Purkinje cell (primary cell): ENCODE measurements around the gene CD9. TPM values are rescaled to one million over a fixed set of nuclear protein-coding genes. Genes with fewer than 3 reads are reported as not detected.

ENCODE experiments used
- polyA plus RNA-seq: library from polyadenylated mRNA; unstranded; fragments of >200 nt; fragmentation: Nextera tagmentation; gene quantifications from 2 replicates; pipeline ENCODE4 v1.2.1, GENCODE V29; 2014

CD9 gene, protein sequence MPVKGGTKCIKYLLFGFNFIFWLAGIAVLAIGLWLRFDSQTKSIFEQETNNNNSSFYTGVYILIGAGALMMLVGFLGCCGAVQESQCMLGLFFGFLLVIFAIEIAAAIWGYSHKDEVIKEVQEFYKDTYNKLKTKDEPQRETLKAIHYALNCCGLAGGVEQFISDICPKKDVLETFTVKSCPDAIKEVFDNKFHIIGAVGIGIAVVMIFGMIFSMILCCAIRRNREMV
- 15.1 and 21.2 TPM in 2 replicates for polyA plus RNA-seq

DNA sequence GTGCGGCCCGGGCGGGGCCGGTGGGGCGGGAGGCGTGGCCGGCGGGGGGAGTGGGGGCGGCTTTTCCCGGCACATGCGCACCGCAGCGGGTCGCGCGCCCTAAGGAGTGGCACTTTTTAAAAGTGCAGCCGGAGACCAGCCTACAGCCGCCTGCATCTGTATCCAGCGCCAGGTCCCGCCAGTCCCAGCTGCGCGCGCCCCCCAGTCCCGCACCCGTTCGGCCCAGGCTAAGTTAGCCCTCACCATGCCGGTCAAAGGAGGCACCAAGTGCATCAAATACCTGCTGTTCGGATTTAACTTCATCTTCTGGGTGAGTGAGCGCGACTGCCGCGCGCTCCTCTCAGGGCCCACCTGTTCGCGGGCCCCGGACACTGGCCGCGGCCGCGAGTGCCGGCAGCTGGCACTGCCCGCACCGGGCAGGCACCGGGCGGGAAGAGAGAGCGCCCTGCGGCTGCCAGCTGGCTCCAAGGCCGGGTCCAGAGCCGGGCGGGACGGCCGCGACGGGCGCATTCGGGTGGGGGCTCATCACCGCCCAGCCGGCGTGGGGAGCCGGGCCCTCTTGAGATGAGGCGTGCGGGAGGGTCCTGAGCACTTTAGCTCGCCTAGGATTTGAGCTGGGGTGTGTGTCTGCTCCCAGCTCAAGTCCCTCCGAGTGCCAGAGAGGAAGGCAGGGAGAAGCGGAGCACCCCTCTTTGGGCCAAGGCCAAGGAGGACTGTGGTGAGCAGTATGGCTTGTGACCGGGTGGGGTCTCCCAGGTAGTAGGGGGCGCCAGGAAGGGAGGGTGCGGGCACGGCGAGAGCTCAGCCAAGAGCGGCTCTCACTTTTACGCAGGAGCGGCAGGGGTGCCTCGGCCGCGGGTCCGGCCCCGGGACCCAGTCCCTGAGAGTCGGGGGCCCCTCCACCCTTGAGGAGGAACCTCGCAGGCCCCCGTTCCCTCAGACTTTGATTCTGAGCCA, at the start of gene CD9:
TSS of gene CD9 (plus strand) at position 145 of the 957 bp plus-strand sequence. CDS start at position 245, 100 bp downstream.

Other genes starting within 250 kb of the CD9 start
- gene VWF, start 75.7 kb upstream of the CD9 start, polyA plus RNA-seq = 1.8 and 2.9 TPM in 2 replicates
- gene PLEKHG6, start 110.3 kb downstream of the CD9 start, polyA plus RNA-seq = not detected in 2 replicates
- 1.3 and 2.3 TPM in 2 replicates for gene TNFRSF1A, start 141.7 kb downstream of the CD9 start, polyA plus RNA-seq
- not detected in 2 replicates for gene SCNN1A, start 175.2 kb downstream of the CD9 start, polyA plus RNA-seq
- 1.6 and 1.9 TPM in 2 replicates for gene LTBR, start 183.8 kb downstream of the CD9 start, polyA plus RNA-seq
- gene CD27, start 244.6 kb downstream of the CD9 start, polyA plus RNA-seq = 1.6 TPM in 1 of 2 replicates, not detected in the other